ENCODE results near the gene ITPKC. TPM values are rescaled to one million over a fixed set of nuclear protein-coding genes. Genes with fewer than 3 reads are reported as not detected.

The ITPKC gene
- total and polyA plus RNA-seq, 2 experiments from 2014 or later: 5.3 to 12.6 TPM

Small RNA genes lying within 50 kb of the gene (small RNA-seq; reads per million reads assigned to genes)
- not detected for gene RNU6-195P (ENCODE audit: low replicate concordance)

Other genes with a start within 250 kb of the ITPKC start
- gene SHKBP1, start 140.2 kb upstream of the ITPKC start, total RNA-seq (2014; rRNA removed; shearing (Covaris generic)): 60.0 and 63.2 TPM in 2 replicates
- gene SHKBP1, start 140.2 kb upstream of the ITPKC start, polyA plus RNA-seq (2016; fragmentation: Nextera tagmentation; extraction: Ambion mirVana): 69.8 and 74.6 TPM in 2 replicates
- gene LTBP4, start 115.7 kb upstream of the ITPKC start, total RNA-seq (2014; rRNA removed; shearing (Covaris generic)): 53.2 and 65.0 TPM in 2 replicates
- 48.4 and 50.3 TPM in 2 replicates for gene LTBP4, start 115.7 kb upstream of the ITPKC start, polyA plus RNA-seq (2016; fragmentation: Nextera tagmentation; extraction: Ambion mirVana)
- gene NUMBL, start 26.5 kb upstream of the ITPKC start, total RNA-seq (2014; rRNA removed; shearing (Covaris generic)): 21.6 and 28.5 TPM in 2 replicates
- 8.5 and 9.6 TPM in 2 replicates for gene NUMBL, start 26.5 kb upstream of the ITPKC start, polyA plus RNA-seq (2016; fragmentation: Nextera tagmentation; extraction: Ambion mirVana)
- gene COQ8B, start 226 bp upstream of the ITPKC start, total RNA-seq (2014; rRNA removed; shearing (Covaris generic)): 42.6 and 59.6 TPM in 2 replicates
- 13.4 and 13.9 TPM in 2 replicates for gene COQ8B, start 226 bp upstream of the ITPKC start, polyA plus RNA-seq (2016; fragmentation: Nextera tagmentation; extraction: Ambion mirVana)
- gene ACTMAP, start 33.4 kb downstream of the ITPKC start, total RNA-seq (2014; rRNA removed; shearing (Covaris generic)): 10.3 and 14.9 TPM in 2 replicates
- 16.7 and 17.9 TPM in 2 replicates for gene ACTMAP, start 33.4 kb downstream of the ITPKC start, polyA plus RNA-seq (2016; fragmentation: Nextera tagmentation; extraction: Ambion mirVana)
- 239 and 295 TPM in 2 replicates for gene SNRPA, start 34.1 kb downstream of the ITPKC start, total RNA-seq (2014; rRNA removed; shearing (Covaris generic))
- 321 and 326 TPM in 2 replicates for gene SNRPA, start 34.1 kb downstream of the ITPKC start, polyA plus RNA-seq (2016; fragmentation: Nextera tagmentation; extraction: Ambion mirVana)
- not detected in 2 replicates for gene MIA, start 58.4 kb downstream of the ITPKC start, total RNA-seq (2014; rRNA removed; shearing (Covaris generic))
- gene MIA, start 58.4 kb downstream of the ITPKC start, polyA plus RNA-seq (2016; fragmentation: Nextera tagmentation; extraction: Ambion mirVana): not detected in 2 replicates
- 27.4 and 32.6 TPM in 2 replicates for gene RAB4B, start 61.1 kb downstream of the ITPKC start, total RNA-seq (2014; rRNA removed; shearing (Covaris generic))
- gene RAB4B, start 61.1 kb downstream of the ITPKC start, polyA plus RNA-seq (2016; fragmentation: Nextera tagmentation; extraction: Ambion mirVana): 23.0 and 29.0 TPM in 2 replicates
- gene EGLN2, start 82.1 kb downstream of the ITPKC start, total RNA-seq (2014; rRNA removed; shearing (Covaris generic)): 98.3 and 118 TPM in 2 replicates
- 55.8 and 59.9 TPM in 2 replicates for gene EGLN2, start 82.1 kb downstream of the ITPKC start, polyA plus RNA-seq (2016; fragmentation: Nextera tagmentation; extraction: Ambion mirVana)
- gene CYP2A6, start 133.3 kb downstream of the ITPKC start, total RNA-seq (2014; rRNA removed; shearing (Covaris generic)): not detected in 2 replicates
- 0.39 TPM in 1 of 2 replicates, not detected in the other for gene CYP2A6, start 133.3 kb downstream of the ITPKC start, polyA plus RNA-seq (2016; fragmentation: Nextera tagmentation; extraction: Ambion mirVana)
- 4.8 TPM in 1 of 2 replicates, not detected in the other for gene CYP2A7, start 165.1 kb downstream of the ITPKC start, total RNA-seq (2014; rRNA removed; shearing (Covaris generic))
- gene CYP2A7, start 165.1 kb downstream of the ITPKC start, polyA plus RNA-seq (2016; fragmentation: Nextera tagmentation; extraction: Ambion mirVana): not detected in 2 replicates

All from GM23338 (cell line).